HepG2 (cell line): Measurements from ENCODE around the gene BTRC. TPM values are rescaled to one million over a fixed set of nuclear protein-coding genes. Genes with fewer than 3 reads are reported as not detected.
A peak's percentile ranks its signal among the peaks of the same experiment; 100 is the strongest.

Experiments used
- AGO2 ChIP-seq: fragments of 200-400 bp; formaldehyde crosslinking; optimal IDR thresholded peaks from 2 replicates; pipeline ENCODE3; 2017; ENCODE audit warnings: mild to moderate bottlenecking, low read depth, low read length, moderate library complexity
- ARNT2 ChIP-seq: sonication (generic); formaldehyde crosslinking; IDR thresholded peaks from 2 replicates; pipeline ENCODE4 v1.8.0; 2022; ENCODE audit warnings: mild to moderate bottlenecking, low read depth, missing genetic modification reagents, moderate library complexity
- CREB1 ChIP-seq, 2 experiments: fragments of 450-650 bp in 1 of 2; IDR thresholded peaks; 2 replicates each; pipeline ENCODE4 v1.6.1; 2016 to 2017; ENCODE audit warnings: control low read depth in 1 of 2, mild to moderate bottlenecking in 1 of 2, missing compliant biosample characterization in 1 of 2, missing genetic modification characterization in 1 of 2
- FOXK2 ChIP-seq: fragments of 450-650 bp; IDR thresholded peaks from 2 replicates; pipeline ENCODE4 v1.6.1; 2016
- HDAC1 ChIP-seq: sonication (generic); formaldehyde crosslinking; IDR thresholded peaks from 2 replicates; pipeline ENCODE4 v1.5.1; 2020; ENCODE audit warnings: mild to moderate bottlenecking, missing genetic modification reagents
- MAFK ChIP-seq, 2 experiments: IDR thresholded peaks in 1 of 2; conservative IDR thresholded peaks in 1 of 2; 2 replicates each; pipeline ENCODE4 v1.6.1; 2011; ENCODE audit warnings: improper control_type of control experiment in 2 of 2, low read length in 2 of 2
- MEIS1 ChIP-seq: sonication (generic); formaldehyde crosslinking; IDR thresholded peaks from 2 replicates; pipeline ENCODE4 v1.9.0; 2021; ENCODE audit warnings: mild to moderate bottlenecking, missing genetic modification reagents, moderate library complexity, borderline replicate concordance
- NCOR1 ChIP-seq: fragments of 200-600 bp; sonication (generic); IDR thresholded peaks from 2 replicates; pipeline ENCODE4 v1.7.0; 2017; ENCODE audit warnings: antibody characterized with exemption, low read length, borderline replicate concordance
- NPAS2 ChIP-seq: sonication (generic); formaldehyde crosslinking; IDR thresholded peaks from 2 replicates; pipeline ENCODE4 v1.8.0; 2022; ENCODE audit warnings: mild to moderate bottlenecking, missing genetic modification reagents, borderline replicate concordance
- PCBP2 ChIP-seq: fragments of 200-400 bp; formaldehyde crosslinking; optimal IDR thresholded peaks from 2 replicates; pipeline ENCODE3; 2018; ENCODE audit warnings: low read length, low read depth; ENCODE audit not compliant: poor library complexity, severe bottlenecking
- SMAD3 ChIP-seq: sonication (generic); formaldehyde crosslinking; IDR thresholded peaks from 2 replicates; pipeline ENCODE4 v1.4.0; 2020; ENCODE audit warnings: missing genetic modification reagents
- TRIM24 ChIP-seq: sonication (generic); formaldehyde crosslinking; IDR thresholded peaks from 2 replicates; pipeline ENCODE4 v1.8.0; 2022; ENCODE audit warnings: mild to moderate bottlenecking, missing genetic modification reagents
- U2AF1 ChIP-seq: fragments of 200-400 bp; formaldehyde crosslinking; optimal IDR thresholded peaks from 2 replicates; pipeline ENCODE3; 2017; ENCODE audit warnings: mild to moderate bottlenecking, low read depth, low read length
- XBP1 ChIP-seq: sonication (generic); formaldehyde crosslinking; IDR thresholded peaks from 2 replicates; pipeline ENCODE4 v1.5.0; 2020; ENCODE audit warnings: missing genetic modification reagents
- ZBTB7A ChIP-seq: sonication (generic); formaldehyde crosslinking; IDR thresholded peaks from 2 replicates; pipeline ENCODE4 v1.8.0; 2022; ENCODE audit warnings: mild to moderate bottlenecking, missing genetic modification reagents
- ZNF12 ChIP-seq: sonication (generic); formaldehyde crosslinking; IDR thresholded peaks from 2 replicates; pipeline ENCODE4 v1.5.0; 2020; ENCODE audit warnings: missing genetic modification reagents
- ZNF253 ChIP-seq: sonication (generic); formaldehyde crosslinking; IDR thresholded peaks from 2 replicates; pipeline ENCODE4 v1.8.0; 2022; ENCODE audit warnings: mild to moderate bottlenecking, missing genetic modification reagents, borderline replicate concordance
- ZNF619 ChIP-seq: sonication (generic); formaldehyde crosslinking; IDR thresholded peaks from 2 replicates; pipeline ENCODE4 v1.4.0; 2020; ENCODE audit warnings: mild to moderate bottlenecking, missing genetic modification reagents
- ZNF7 ChIP-seq: IDR thresholded peaks from 2 replicates; pipeline ENCODE4 v1.6.1; 2016; ENCODE audit warnings: missing biosample characterization, missing genetic modification reagents
- polyA plus RNA-seq, 8 experiments: library from polyadenylated mRNA; depleted of rRNA in 3 of 8; stranded (reverse) in 7 of 8; unstranded in 1 of 8; fragments of >200 nt; fragmentation: Illumina TruSeq in 4 of 8; extraction: Trizol in 4 of 8; gene quantifications; 2 replicates each; pipeline versions ENCODE4 v1.2.1 to v1.2.3, GENCODE V29; 2011 to 2016; ENCODE audit warnings: low read depth in 4 of 8, missing spikeins in 1 of 8, mixed read lengths in 1 of 8; ENCODE audit not compliant: insufficient read depth in 1 of 8
- total RNA-seq, 5 experiments: library from RNA; depleted of rRNA; stranded (reverse); fragments of >200 nt; fragmentation: Illumina TruSeq; extraction: Trizol; gene quantifications; 2 replicates each; pipeline ENCODE4 v1.2.3, GENCODE V29; 2016; ENCODE audit warnings: low read depth in 1 of 5
- TF ChIP-seq, protein P1 (sequence below): sonication (generic); formaldehyde crosslinking; IDR thresholded peaks from 2 replicates; pipeline ENCODE4 v1.4.0; 2020; ENCODE audit warnings: missing genetic modification reagents, borderline replicate concordance
- TF ChIP-seq, protein P2 (sequence below): IDR thresholded peaks from 2 replicates; pipeline ENCODE4 v1.6.1; 2016; ENCODE audit warnings: low read depth, missing genetic modification reagents, missing compliant biosample characterization

The BTRC gene
- total and polyA plus RNA-seq, 2 of the 13 experiments (the other 11 are each of a cell fraction or from before 2014, with no cell fraction given), result 12.0 to 14.4 TPM

DNA sequence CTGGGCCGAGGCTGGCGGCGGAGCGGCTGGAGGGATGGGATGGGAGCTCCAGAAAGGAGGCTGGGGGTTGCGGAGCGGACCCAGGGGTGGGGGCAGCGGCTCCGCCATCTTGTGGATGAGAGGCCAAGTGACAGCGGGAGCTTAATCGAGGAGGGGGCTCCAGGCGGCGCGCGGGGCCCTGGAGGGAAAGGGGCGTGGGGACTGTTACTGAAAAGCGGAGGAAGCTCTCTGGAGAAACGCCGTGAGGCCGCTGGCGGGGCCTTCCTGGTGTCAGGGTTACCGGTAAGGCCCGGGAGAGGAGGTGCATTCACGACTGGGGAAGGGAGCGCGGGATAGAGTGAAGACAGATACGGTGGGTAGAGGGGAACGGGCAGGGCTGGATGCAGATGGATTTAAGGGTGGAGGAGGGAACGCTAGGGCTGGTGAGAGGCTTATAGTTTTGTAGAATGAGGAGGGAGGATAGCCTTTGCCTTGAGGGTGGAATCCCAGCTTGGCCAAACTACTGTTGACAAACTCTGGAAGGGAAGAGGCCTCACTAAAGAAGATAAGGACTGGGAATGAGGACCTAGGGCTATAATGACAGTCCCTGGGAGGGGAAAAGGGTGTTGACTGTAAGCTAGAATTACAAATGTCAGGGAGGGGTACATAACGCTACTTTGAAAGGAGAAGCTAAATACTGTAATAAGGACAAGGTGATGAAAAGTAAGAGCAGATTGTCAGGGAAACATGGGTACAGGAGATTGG, 535 bp downstream of the BTRC start (continued):
- TF ChIP-seq MEIS1 (CRISPR knock-in tag) (no peak), ZNF619 (CRISPR knock-in tag) (no peak), NPAS2 (CRISPR knock-in tag) (no peak), ZNF12 (CRISPR knock-in tag) (no peak), ZNF253 (CRISPR knock-in tag) (no peak), PCBP2 (no peak), TRIM24 (CRISPR knock-in tag) (no peak), AGO2 (peak; percentile 19), SMAD3 (no peak), CREB1 (IDR thresholded peaks at IDR 0.05) (no peak), CREB1 (CRISPR knock-in tag; IDR thresholded peaks at IDR 0.05) (no peak), FOXK2 (no peak), ZNF7 (CRISPR knock-in tag) (no peak), NCOR1 (no peak), ZBTB7A (CRISPR knock-in tag) (peak; percentile 75; the same call in 1 of the 2 replicates), ARNT2 (CRISPR knock-in tag) (no peak), XBP1 (CRISPR knock-in tag) (no peak), HDAC1 (CRISPR knock-in tag) (peak; percentile 60), MAFK (conservative IDR thresholded peaks at IDR 0.05 in 1 of 2, IDR thresholded peaks at IDR 0.05 in 1 of 2; ENCODE audit: low read length in 2 of 2) (no peak), U2AF1 (no peak)
- TF ChIP-seq, protein P1, sequence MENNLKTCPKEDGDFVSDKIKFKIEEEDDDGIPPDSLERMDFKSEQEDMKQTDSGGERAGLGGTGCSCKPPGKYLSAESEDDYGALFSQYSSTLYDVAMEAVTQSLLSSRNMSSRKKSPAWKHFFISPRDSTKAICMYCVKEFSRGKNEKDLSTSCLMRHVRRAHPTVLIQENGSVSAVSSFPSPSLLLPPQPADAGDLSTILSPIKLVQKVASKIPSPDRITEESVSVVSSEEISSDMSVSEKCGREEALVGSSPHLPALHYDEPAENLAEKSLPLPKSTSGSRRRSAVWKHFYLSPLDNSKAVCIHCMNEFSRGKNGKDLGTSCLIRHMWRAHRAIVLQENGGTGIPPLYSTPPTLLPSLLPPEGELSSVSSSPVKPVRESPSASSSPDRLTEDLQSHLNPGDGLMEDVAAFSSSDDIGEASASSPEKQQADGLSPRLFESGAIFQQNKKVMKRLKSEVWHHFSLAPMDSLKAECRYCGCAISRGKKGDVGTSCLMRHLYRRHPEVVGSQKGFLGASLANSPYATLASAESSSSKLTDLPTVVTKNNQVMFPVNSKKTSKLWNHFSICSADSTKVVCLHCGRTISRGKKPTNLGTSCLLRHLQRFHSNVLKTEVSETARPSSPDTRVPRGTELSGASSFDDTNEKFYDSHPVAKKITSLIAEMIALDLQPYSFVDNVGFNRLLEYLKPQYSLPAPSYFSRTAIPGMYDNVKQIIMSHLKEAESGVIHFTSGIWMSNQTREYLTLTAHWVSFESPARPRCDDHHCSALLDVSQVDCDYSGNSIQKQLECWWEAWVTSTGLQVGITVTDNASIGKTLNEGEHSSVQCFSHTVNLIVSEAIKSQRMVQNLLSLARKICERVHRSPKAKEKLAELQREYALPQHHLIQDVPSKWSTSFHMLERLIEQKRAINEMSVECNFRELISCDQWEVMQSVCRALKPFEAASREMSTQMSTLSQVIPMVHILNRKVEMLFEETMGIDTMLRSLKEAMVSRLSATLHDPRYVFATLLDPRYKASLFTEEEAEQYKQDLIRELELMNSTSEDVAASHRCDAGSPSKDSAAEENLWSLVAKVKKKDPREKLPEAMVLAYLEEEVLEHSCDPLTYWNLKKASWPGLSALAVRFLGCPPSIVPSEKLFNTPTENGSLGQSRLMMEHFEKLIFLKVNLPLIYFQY (CRISPR knock-in tag), result no peak
- TF ChIP-seq, protein P2, sequence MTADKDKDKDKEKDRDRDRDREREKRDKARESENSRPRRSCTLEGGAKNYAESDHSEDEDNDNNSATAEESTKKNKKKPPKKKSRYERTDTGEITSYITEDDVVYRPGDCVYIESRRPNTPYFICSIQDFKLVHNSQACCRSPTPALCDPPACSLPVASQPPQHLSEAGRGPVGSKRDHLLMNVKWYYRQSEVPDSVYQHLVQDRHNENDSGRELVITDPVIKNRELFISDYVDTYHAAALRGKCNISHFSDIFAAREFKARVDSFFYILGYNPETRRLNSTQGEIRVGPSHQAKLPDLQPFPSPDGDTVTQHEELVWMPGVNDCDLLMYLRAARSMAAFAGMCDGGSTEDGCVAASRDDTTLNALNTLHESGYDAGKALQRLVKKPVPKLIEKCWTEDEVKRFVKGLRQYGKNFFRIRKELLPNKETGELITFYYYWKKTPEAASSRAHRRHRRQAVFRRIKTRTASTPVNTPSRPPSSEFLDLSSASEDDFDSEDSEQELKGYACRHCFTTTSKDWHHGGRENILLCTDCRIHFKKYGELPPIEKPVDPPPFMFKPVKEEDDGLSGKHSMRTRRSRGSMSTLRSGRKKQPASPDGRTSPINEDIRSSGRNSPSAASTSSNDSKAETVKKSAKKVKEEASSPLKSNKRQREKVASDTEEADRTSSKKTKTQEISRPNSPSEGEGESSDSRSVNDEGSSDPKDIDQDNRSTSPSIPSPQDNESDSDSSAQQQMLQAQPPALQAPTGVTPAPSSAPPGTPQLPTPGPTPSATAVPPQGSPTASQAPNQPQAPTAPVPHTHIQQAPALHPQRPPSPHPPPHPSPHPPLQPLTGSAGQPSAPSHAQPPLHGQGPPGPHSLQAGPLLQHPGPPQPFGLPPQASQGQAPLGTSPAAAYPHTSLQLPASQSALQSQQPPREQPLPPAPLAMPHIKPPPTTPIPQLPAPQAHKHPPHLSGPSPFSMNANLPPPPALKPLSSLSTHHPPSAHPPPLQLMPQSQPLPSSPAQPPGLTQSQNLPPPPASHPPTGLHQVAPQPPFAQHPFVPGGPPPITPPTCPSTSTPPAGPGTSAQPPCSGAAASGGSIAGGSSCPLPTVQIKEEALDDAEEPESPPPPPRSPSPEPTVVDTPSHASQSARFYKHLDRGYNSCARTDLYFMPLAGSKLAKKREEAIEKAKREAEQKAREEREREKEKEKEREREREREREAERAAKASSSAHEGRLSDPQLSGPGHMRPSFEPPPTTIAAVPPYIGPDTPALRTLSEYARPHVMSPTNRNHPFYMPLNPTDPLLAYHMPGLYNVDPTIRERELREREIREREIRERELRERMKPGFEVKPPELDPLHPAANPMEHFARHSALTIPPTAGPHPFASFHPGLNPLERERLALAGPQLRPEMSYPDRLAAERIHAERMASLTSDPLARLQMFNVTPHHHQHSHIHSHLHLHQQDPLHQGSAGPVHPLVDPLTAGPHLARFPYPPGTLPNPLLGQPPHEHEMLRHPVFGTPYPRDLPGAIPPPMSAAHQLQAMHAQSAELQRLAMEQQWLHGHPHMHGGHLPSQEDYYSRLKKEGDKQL (CRISPR knock-in tag), result no peak
